Mesenchymal stem cell (in vitro differentiated cells and primary cell): ENCODE measurements around the gene MTSS2.
A peak's percentile ranks its signal among the peaks of the same experiment; 100 is the strongest.

Source experiments
- DNase-seq: peaks from one replicate; pipeline ENCODE4 v3.0.0-alpha.2; 2013
- H2AFZ ChIP-seq: one replicate; pipeline ENCODE4 v1.6.1; 2013; ENCODE audit warnings: low read depth, mild to moderate bottlenecking, control low read depth, inconsistent platforms, low read length, moderate library complexity
- H2AK5ac ChIP-seq: 2 replicates; pipeline ENCODE4 v1.6.1; 2013; ENCODE audit warnings: low read length, moderate library complexity, mild to moderate bottlenecking, inconsistent platforms; ENCODE audit not compliant: severe bottlenecking
- H2BK120ac ChIP-seq: one replicate; pipeline ENCODE4 v1.6.1; 2013; ENCODE audit warnings: low read depth, mild to moderate bottlenecking, inconsistent platforms, low read length, moderate library complexity
- H2BK12ac ChIP-seq, 2 experiments: one replicate each; pipeline ENCODE4 v1.6.1; 2013; ENCODE audit warnings: inconsistent platforms in 2 of 2, low read length in 2 of 2, mild to moderate bottlenecking in 2 of 2, moderate library complexity in 2 of 2, control low read depth in 1 of 2
- H2BK15ac ChIP-seq: one replicate; pipeline ENCODE4 v1.6.1; 2013; ENCODE audit warnings: mild to moderate bottlenecking, low read depth, inconsistent platforms; ENCODE audit not compliant: poor library complexity, severe bottlenecking
- H2BK5ac ChIP-seq: 2 replicates; pipeline ENCODE4 v1.6.1; 2013; ENCODE audit warnings: low read depth, mild to moderate bottlenecking, low read length, control low read depth, inconsistent platforms; ENCODE audit not compliant: poor library complexity, severe bottlenecking
- H3K14ac ChIP-seq, 2 experiments: one replicate each; pipeline ENCODE4 v1.6.1; 2013; ENCODE audit warnings: inconsistent platforms in 2 of 2, low read length in 2 of 2, control low read depth in 1 of 2, mild to moderate bottlenecking in 1 of 2, moderate library complexity in 1 of 2
- H3K18ac ChIP-seq, 2 experiments: one replicate each; pipeline ENCODE4 v1.6.1; 2013; ENCODE audit warnings: inconsistent platforms in 2 of 2, low read length in 2 of 2, control low read depth in 1 of 2, low read depth in 1 of 2, mild to moderate bottlenecking in 1 of 2
- H3K23ac ChIP-seq, 2 experiments: one replicate each; pipeline ENCODE4 v1.6.1; 2013; ENCODE audit warnings: inconsistent platforms in 2 of 2, low read length in 2 of 2, mild to moderate bottlenecking in 2 of 2, moderate library complexity in 2 of 2, control low read depth in 1 of 2
- H3K27ac ChIP-seq: 2 replicates; pipeline ENCODE4 v1.5.1; 2013; ENCODE audit warnings: mild to moderate bottlenecking, moderate library complexity, low read length, control low read depth, inconsistent platforms; ENCODE audit not compliant: poor library complexity, severe bottlenecking
- H3K27me3 ChIP-seq, 2 experiments: 2 replicates each; pipeline versions ENCODE4 v1.6.1 to v1.7.0; 2013; ENCODE audit warnings: low read length in 2 of 2, mild to moderate bottlenecking in 2 of 2, moderate library complexity in 2 of 2, control low read depth in 1 of 2, inconsistent platforms in 1 of 2; ENCODE audit not compliant: control insufficient read depth in 1 of 2, insufficient read depth in 1 of 2
- H3K36me3 ChIP-seq, 2 experiments: 2 replicates each; pipeline versions ENCODE4 v1.6.1 to v1.7.0; 2013; ENCODE audit warnings: low read length in 2 of 2, control low read depth in 1 of 2, inconsistent platforms in 1 of 2, low read depth in 1 of 2, mild to moderate bottlenecking in 1 of 2; ENCODE audit not compliant: insufficient read depth in 2 of 2, control insufficient read depth in 1 of 2
- H3K4ac ChIP-seq, 2 experiments: one replicate each; pipeline ENCODE4 v1.6.1; 2013; ENCODE audit warnings: inconsistent platforms in 2 of 2, low read length in 2 of 2, mild to moderate bottlenecking in 2 of 2, moderate library complexity in 2 of 2, control low read depth in 1 of 2, low read depth in 1 of 2
- H3K4me1 ChIP-seq: 2 replicates; pipeline ENCODE4 v1.6.1; 2013; ENCODE audit warnings: low read depth, low read length, control low read depth; ENCODE audit not compliant: control insufficient read depth, insufficient read depth
- H3K4me2 ChIP-seq: 2 replicates; pipeline ENCODE4 v1.6.1; 2013; ENCODE audit warnings: low read length, mild to moderate bottlenecking, inconsistent platforms; ENCODE audit not compliant: poor library complexity, severe bottlenecking
- H3K4me3 ChIP-seq, 2 experiments: 2 replicates each; pipeline versions ENCODE4 v1.5.1 to v1.7.0; 2013; ENCODE audit warnings: low read length in 2 of 2, mild to moderate bottlenecking in 2 of 2, control low read depth in 1 of 2, low read depth in 1 of 2; ENCODE audit not compliant: insufficient read depth in 1 of 2
- H3K79me1 ChIP-seq: replicated peaks from 2 replicates; pipeline ENCODE4 v1.6.1; 2013; ENCODE audit warnings: mild to moderate bottlenecking, control low read depth, low read length, inconsistent platforms; ENCODE audit not compliant: poor library complexity, severe bottlenecking
- H3K9ac ChIP-seq: 2 replicates; pipeline ENCODE4 v1.7.0; 2013; ENCODE audit warnings: mild to moderate bottlenecking, low read length, moderate library complexity
- H3K9me3 ChIP-seq: 2 replicates; pipeline ENCODE4 v1.7.0; 2013; ENCODE audit warnings: mild to moderate bottlenecking, low read length; ENCODE audit not compliant: control insufficient read depth
- H4K8ac ChIP-seq: one replicate; pipeline ENCODE4 v1.6.1; 2013; ENCODE audit warnings: inconsistent platforms, mild to moderate bottlenecking, low read length, moderate library complexity
- H4K91ac ChIP-seq: one replicate; pipeline ENCODE4 v1.6.1; 2013; ENCODE audit warnings: mild to moderate bottlenecking, low read length, inconsistent platforms
- WGBS: methylation state at CpG from one replicate; pipeline ENCODE4 v1.1.7; 2013; ENCODE audit warnings: mixed read lengths; 5-methylcytosine and 5-hydroxymethylcytosine counted together

The MTSS2 gene

GRCh38 chr16:70715055-70715858, 29.4 kb upstream of the MTSS2 start:
- WGBS = 69% methylated on average over 19 of the region's 23 CpGs
- Histone ChIP-seq H3K9ac (peak overlapping the region; percentile 63), H4K91ac (peak overlapping the region; percentile 95), H3K79me1 (peaks cover 10% of the 10 kb centered on the region), H3K4me3 (peak overlapping the region in 1 of 2 experiments; percentile 32), H2BK5ac (peak overlapping the region; percentile 83), H3K27ac (peak overlapping the region; percentile 85), H2BK12ac (peak overlapping the region; percentile 94 to 99), H3K18ac (peak overlapping the region; percentile 49 to 96), H3K4me1 (peaks cover 24% of the 10 kb centered on the region), H3K4me2 (peak overlapping the region; percentile 14), H2AK5ac (peak overlapping the region; percentile 84), H3K9me3 (no peaks in the 10 kb centered on the region), H2BK15ac (peak overlapping the region; percentile 70), H3K4ac (peak overlapping the region; percentile 49 to 95), H3K36me3 (peaks cover 21 to 25% of the 10 kb centered on the region in 2 experiments), H3K23ac (peak overlapping the region in 1 of 2 experiments; percentile 29), H3K14ac (peak overlapping the region in 1 of 2 experiments; percentile 99), H3K27me3 (no peaks in the 10 kb centered on the region), H2AFZ (peak overlapping the region; percentile 21), H2BK120ac (peak overlapping the region; percentile 54), H4K8ac (peak overlapping the region; percentile 67)
- peak; percentile 91 for DNase-seq

GRCh38 chr16:70714581-70715054, 28.8 kb upstream of the MTSS2 start:
- H3K27ac ChIP-seq = peak overlapping the region; percentile 85
- H3K79me1 ChIP-seq = peaks cover 11% of the 10 kb centered on the region
- peaks cover 15 to 27% of the 10 kb centered on the region in 2 experiments for H3K36me3 ChIP-seq
- peak overlapping the region in 1 of 2 experiments; percentile 99 for H3K14ac ChIP-seq
- H3K23ac ChIP-seq = peak overlapping the region in 1 of 2 experiments; percentile 29
- peak overlapping the region; percentile 49 to 96 for H3K18ac ChIP-seq
- peak overlapping the region; percentile 54 for H2BK120ac ChIP-seq
- peak overlapping the region; percentile 70 for H2BK15ac ChIP-seq
- peak overlapping the region; percentile 90 for H4K91ac ChIP-seq
- peak overlapping the region; percentile 83 for H2BK5ac ChIP-seq
- H3K4me1 ChIP-seq = peaks cover 26% of the 10 kb centered on the region
- 94% methylated on average over 10 of the region's 10 CpGs for WGBS
- peak overlapping the region; percentile 94 to 99 for H2BK12ac ChIP-seq
- H3K9me3 ChIP-seq = no peaks in the 10 kb centered on the region
- DNase-seq = no peak
- H2AK5ac ChIP-seq = peak overlapping the region; percentile 84
- no peaks in the 10 kb centered on the region for H3K27me3 ChIP-seq
- H2AFZ ChIP-seq = peak overlapping the region; percentile 21
- H3K4me3 ChIP-seq = no peak overlapping the region
- H3K9ac ChIP-seq = peak overlapping the region; percentile 63
- peak overlapping the region; percentile 67 for H4K8ac ChIP-seq
- H3K4me2 ChIP-seq = peak overlapping the region; percentile 2
- peak overlapping the region in 1 of 2 experiments; percentile 95 for H3K4ac ChIP-seq

GRCh38 chr16:70713824-70714223, 28.0 kb upstream of the MTSS2 start:
- H3K36me3 ChIP-seq = peaks cover 9 to 26% of the 10 kb centered on the region in 2 experiments
- H3K27me3 ChIP-seq = no peaks in the 10 kb centered on the region
- H3K18ac ChIP-seq = no peak overlapping the region

GRCh38 chr16:70713342-70713741, 27.5 kb upstream of the MTSS2 start:
- Histone ChIP-seq H2AFZ (no peak overlapping the region), H3K27ac (no peak overlapping the region), H3K4ac (peak overlapping the region in 1 of 2 experiments; percentile 24), H3K9ac (no peak overlapping the region), H3K4me1 (peaks cover 26% of the 10 kb centered on the region), H3K4me2 (no peak overlapping the region), H2BK120ac (no peak overlapping the region), H3K4me3 (no peak overlapping the region), H3K36me3 (peaks cover 5 to 22% of the 10 kb centered on the region in 2 experiments), H2BK5ac (no peak overlapping the region), H4K8ac (peak overlapping the region; percentile 70), H3K9me3 (no peaks in the 10 kb centered on the region), H3K23ac (peak overlapping the region in 1 of 2 experiments; percentile 23), H2BK12ac (peak overlapping the region; percentile 29 to 38), H3K79me1 (peaks cover 11% of the 10 kb centered on the region), H2AK5ac (peak overlapping the region; percentile 71), H3K18ac (peak overlapping the region in 1 of 2 experiments; percentile 38), H2BK15ac (peak overlapping the region; percentile 60), H3K14ac (peak overlapping the region in 1 of 2 experiments; percentile 18), H4K91ac (peak overlapping the region; percentile 37), H3K27me3 (no peaks in the 10 kb centered on the region)
- DNase-seq = no peak
- WGBS = 70% methylated on average over 5 of the region's 5 CpGs

More at GRCh38 chr16:70713824-70714223, 28.0 kb upstream of the MTSS2 start:
- 92% methylated on average over 10 of the region's 10 CpGs for WGBS
- no peak overlapping the region for H3K9ac ChIP-seq
- no peaks in the 10 kb centered on the region for H3K9me3 ChIP-seq
- H3K4me1 ChIP-seq = peaks cover 26% of the 10 kb centered on the region
- H3K27ac ChIP-seq = no peak overlapping the region
- H3K79me1 ChIP-seq = peaks cover 11% of the 10 kb centered on the region
- H3K4me3 ChIP-seq = no peak overlapping the region
- no peak overlapping the region for H3K14ac ChIP-seq
- no peak overlapping the region for H2BK12ac ChIP-seq
- H3K4me2 ChIP-seq = no peak overlapping the region
- peak overlapping the region; percentile 7 for H4K91ac ChIP-seq
- no peak overlapping the region for H2AK5ac ChIP-seq
- peak overlapping the region; percentile 17 for H2BK15ac ChIP-seq
- H3K4ac ChIP-seq = no peak overlapping the region
- DNase-seq = no peak
- H2BK120ac ChIP-seq = no peak overlapping the region
- no peak overlapping the region for H2BK5ac ChIP-seq
- H4K8ac ChIP-seq = no peak overlapping the region
- H2AFZ ChIP-seq = no peak overlapping the region
- H3K23ac ChIP-seq = no peak overlapping the region
